LNCaP clone FGC (cell line): ENCODE measurements around the gene MPL.

Experiments
- DNase-seq: peaks from one replicate; pipeline ENCODE4 v3.0.0-alpha.2; 2011; ENCODE audit warnings: low read depth
- H3K4me3 ChIP-seq: 2 replicates; pipeline ENCODE4 v1.5.1; 2011; ENCODE audit warnings: mild to moderate bottlenecking, low read depth, low read length, control low read depth
- TF ChIP-seq, protein P1 (sequence below): IDR thresholded peaks from 2 replicates; pipeline ENCODE4 v1.5.1; 2012; ENCODE audit warnings: mild to moderate bottlenecking; ENCODE audit not compliant: control insufficient read depth, insufficient read depth; ENCODE audit errors: extremely low read depth

Gene MPL

GRCh38 chr1:43306688-43307457 lies 30.7 kb upstream of the MPL start:
- TF ChIP-seq, protein P1, sequence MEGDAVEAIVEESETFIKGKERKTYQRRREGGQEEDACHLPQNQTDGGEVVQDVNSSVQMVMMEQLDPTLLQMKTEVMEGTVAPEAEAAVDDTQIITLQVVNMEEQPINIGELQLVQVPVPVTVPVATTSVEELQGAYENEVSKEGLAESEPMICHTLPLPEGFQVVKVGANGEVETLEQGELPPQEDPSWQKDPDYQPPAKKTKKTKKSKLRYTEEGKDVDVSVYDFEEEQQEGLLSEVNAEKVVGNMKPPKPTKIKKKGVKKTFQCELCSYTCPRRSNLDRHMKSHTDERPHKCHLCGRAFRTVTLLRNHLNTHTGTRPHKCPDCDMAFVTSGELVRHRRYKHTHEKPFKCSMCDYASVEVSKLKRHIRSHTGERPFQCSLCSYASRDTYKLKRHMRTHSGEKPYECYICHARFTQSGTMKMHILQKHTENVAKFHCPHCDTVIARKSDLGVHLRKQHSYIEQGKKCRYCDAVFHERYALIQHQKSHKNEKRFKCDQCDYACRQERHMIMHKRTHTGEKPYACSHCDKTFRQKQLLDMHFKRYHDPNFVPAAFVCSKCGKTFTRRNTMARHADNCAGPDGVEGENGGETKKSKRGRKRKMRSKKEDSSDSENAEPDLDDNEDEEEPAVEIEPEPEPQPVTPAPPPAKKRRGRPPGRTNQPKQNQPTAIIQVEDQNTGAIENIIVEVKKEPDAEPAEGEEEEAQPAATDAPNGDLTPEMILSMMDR, result no peak
- H3K4me3 ChIP-seq, result no peak overlapping the region
- DNase-seq, result no peak

DNA sequence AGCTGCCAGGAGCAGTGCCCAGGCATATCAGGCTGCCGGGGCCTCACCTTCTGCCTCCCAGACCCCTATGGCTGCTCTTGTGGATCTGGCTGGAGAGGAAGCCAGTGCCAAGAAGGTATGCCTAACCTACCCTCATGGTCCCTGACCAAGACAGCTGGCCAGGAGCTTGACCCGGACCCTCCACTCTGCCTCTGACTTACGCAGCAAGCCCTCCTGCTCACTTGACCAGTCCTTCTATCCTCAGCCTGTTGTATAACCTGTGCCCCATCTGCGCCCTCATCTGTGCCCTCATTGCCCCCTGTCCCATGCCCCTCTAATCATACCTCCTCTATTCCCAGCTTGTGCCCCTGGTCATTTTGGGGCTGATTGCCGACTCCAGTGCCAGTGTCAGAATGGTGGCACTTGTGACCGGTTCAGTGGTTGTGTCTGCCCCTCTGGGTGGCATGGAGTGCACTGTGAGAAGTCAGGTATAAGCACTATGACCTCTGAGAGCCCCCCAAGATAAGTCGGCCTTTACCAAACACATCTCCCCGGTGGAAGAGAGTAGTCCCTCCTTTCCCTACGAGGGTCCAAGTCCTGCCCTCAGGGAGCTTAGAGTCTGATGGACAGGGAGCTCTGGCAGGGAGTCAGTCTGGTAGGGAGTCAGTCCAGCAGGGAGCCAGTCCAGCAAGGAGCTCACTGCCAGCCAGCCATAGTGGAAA lies 30.0 kb upstream of the MPL start:
- no peak overlapping the region for H3K4me3 ChIP-seq
- no peak for DNase-seq
- TF ChIP-seq, protein P1, result no peak

- TF ChIP-seq, protein P1, result no peak
- no peak overlapping the region for H3K4me3 ChIP-seq
- DNase-seq, result no peak
Measured at GRCh38 chr1:43308635-43309404, 28.8 kb upstream of the MPL start.

DNA sequence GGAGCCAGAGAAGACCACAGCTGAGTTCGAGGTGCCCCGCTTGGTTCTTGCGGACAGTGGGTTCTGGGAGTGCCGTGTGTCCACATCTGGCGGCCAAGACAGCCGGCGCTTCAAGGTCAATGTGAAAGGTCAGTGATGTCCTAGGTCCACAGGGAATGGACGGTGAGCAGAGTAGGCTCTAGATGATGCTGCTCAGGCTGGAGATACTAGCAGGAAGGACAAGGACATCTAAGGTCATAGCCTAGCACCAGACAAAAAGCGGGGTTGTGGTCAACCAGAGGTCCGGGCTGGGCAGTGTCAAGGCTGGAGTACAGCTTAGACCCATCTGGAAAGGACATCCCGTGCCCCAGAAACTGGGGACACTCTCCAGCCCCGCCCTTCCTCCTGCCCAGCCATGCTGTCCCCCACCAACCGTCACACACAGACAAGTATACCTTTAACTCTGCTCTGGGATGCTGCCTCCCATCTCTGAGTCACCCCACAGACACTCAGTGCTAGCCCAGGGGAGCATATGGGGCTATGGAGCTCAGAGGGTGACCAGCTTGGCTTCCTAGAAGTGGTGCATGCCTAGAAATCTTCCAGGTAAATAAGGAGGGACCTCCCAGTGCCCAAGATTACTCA lies 28.1 kb upstream of the MPL start:
- H3K4me3 ChIP-seq, result no peak overlapping the region
- TF ChIP-seq, protein P1, result no peak
- DNase-seq, result no peak

DNA sequence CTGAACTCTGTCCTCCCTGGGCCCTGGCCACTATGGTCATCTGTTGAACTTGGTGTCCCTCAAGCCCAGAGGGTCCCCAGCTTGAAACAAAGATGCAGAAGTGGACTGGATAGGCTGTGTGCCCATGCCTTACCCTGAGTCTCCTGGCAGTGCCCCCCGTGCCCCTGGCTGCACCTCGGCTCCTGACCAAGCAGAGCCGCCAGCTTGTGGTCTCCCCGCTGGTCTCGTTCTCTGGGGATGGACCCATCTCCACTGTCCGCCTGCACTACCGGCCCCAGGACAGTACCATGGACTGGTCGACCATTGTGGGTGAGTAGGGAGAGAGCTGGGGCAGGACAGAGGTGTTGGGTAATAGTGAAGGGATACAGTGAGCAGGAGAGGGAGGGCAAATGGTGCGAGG lies 26.1 kb upstream of the MPL start:
- TF ChIP-seq, protein P1, result no peak
- no peak for DNase-seq
- no peak overlapping the region for H3K4me3 ChIP-seq

- no peak overlapping the region for H3K4me3 ChIP-seq
- DNase-seq, result no peak
- TF ChIP-seq, protein P1, result no peak
Measured at GRCh38 chr1:43312212-43312623, 25.4 kb upstream of the MPL start.
